Measurements from ENCODE around the gene ATG7. TPM values are rescaled to one million over a fixed set of nuclear protein-coding genes. Genes with fewer than 3 reads are reported as not detected.
A peak's percentile ranks its signal among the peaks of the same experiment; 100 is the strongest.

ATG7 gene
- total and polyA plus RNA-seq, 11 donors: 4.4 to 45.1 (median 14.4) TPM

- TF ChIP-seq, protein P1, sequence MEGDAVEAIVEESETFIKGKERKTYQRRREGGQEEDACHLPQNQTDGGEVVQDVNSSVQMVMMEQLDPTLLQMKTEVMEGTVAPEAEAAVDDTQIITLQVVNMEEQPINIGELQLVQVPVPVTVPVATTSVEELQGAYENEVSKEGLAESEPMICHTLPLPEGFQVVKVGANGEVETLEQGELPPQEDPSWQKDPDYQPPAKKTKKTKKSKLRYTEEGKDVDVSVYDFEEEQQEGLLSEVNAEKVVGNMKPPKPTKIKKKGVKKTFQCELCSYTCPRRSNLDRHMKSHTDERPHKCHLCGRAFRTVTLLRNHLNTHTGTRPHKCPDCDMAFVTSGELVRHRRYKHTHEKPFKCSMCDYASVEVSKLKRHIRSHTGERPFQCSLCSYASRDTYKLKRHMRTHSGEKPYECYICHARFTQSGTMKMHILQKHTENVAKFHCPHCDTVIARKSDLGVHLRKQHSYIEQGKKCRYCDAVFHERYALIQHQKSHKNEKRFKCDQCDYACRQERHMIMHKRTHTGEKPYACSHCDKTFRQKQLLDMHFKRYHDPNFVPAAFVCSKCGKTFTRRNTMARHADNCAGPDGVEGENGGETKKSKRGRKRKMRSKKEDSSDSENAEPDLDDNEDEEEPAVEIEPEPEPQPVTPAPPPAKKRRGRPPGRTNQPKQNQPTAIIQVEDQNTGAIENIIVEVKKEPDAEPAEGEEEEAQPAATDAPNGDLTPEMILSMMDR (IDR thresholded peaks at IDR 0.05): no peak
- no peak for TF ChIP-seq POLR2A (IDR thresholded peaks at IDR 0.05)
- WGBS, 4 donors: 62 to 81% (median 66%) methylated on average over 2 of the region's 2 CpGs
- ATAC-seq (no peak), DNase-seq (no peak)
- Histone ChIP-seq H3K27me3 (no peaks in the 10 kb centered on the region), H3K4me3 (no peak overlapping the region), H3K4me1 (peaks cover 4 to 47% (median 38%) of the 10 kb centered on the region in 12 donors), H3K27ac (peak overlapping the region in 8 of 12 donors; percentile 26 to 85 (median 66)), H3K36me3 (peaks cover 0 to 4% (median 0%) of the 10 kb centered on the region in 9 donors), H3K9me3 (no peaks in the 10 kb centered on the region)
- intact Hi-C loops (cut with DNase I): loop anchor here in 2 of 10 donors (10.0 kb wide), 2 partner anchors 67 to 177 kb away; no protein-coding TSS in a partner anchor
Measured at GRCh38 chr3:11478167-11478566, 206.0 kb downstream of the ATG7 start.

- no peak for DNase-seq
- no peak for ATAC-seq
- Histone ChIP-seq H3K27ac (peak overlapping the region in 2 of 12 donors; percentile 10 to 74), H3K9me3 (no peaks in the 10 kb centered on the region), H3K4me3 (no peak overlapping the region), H3K36me3 (peaks cover 0 to 4% (median 0%) of the 10 kb centered on the region in 9 donors), H3K27me3 (no peaks in the 10 kb centered on the region), H3K4me1 (peaks cover 4 to 47% (median 38%) of the 10 kb centered on the region in 12 donors)
- TF ChIP-seq, protein P1 (IDR thresholded peaks at IDR 0.05): no peak
- TF ChIP-seq POLR2A (IDR thresholded peaks at IDR 0.05): no peak
- intact Hi-C loops (cut with DNase I): loop anchor here in 2 of 10 donors (10.0 kb wide), 2 partner anchors 66 to 176 kb away; no protein-coding TSS in a partner anchor
- 79 to 93% (median 88%) methylated on average over 3 of the region's 3 CpGs for WGBS, 4 donors
Measured at GRCh38 chr3:11479221-11479620, 207.0 kb downstream of the ATG7 start.

DNA sequence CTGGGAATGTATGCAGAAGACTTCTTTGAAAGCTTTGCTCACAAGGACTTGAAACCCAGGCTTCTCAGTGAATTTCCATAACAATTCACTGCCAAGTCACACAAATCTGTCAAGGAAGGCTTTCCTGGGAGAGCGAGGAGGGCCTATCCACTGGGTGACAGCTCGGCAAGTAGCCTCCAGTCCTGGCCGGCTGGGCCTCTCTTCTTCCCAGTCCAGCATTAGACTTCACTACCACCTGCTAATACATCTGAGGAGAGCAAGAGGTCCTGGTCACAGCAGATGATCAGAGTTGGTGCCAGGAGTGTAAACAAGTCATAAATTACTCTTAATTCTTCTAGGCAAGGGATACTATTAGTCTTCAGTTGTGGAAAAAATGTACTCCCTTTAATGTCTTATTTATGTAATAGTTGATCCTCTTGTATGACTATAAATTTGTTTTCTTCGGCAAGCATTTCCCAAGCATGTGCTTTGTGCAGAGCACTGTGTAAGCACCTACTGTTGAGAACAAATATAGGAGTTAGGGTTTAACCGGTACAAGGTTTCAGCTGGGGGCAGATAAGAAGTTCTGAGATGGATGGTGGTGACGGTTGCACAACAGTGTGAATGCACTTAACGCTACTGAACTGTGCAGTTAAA lies 208.6 kb downstream of the ATG7 start:
- Histone ChIP-seq H3K4me1 (peaks cover 4 to 47% (median 38%) of the 10 kb centered on the region in 12 donors), H3K27me3 (no peaks in the 10 kb centered on the region), H3K9me3 (peaks cover 0 to 8% (median 0%) of the 10 kb centered on the region in 12 donors), H3K27ac (peak overlapping the region in 11 of 12 donors; percentile 46 to 80 (median 64)), H3K36me3 (peaks cover 0 to 4% (median 0%) of the 10 kb centered on the region in 9 donors), H3K4me3 (no peak overlapping the region)
- TF ChIP-seq POLR2A (IDR thresholded peaks at IDR 0.05): no peak
- TF ChIP-seq, protein P1 (IDR thresholded peaks at IDR 0.05): no peak
- DNase-seq: no peak
- 75 to 83% (median 80%) methylated on average over 7 of the region's 7 CpGs for WGBS, 4 donors
- intact Hi-C loops (cut with DNase I): no loop called here
- ATAC-seq: peak; percentile 44 to 73 (median 58)

- ATAC-seq (peak; percentile 76 to 93 (median 84)), DNase-seq (peak in 4 of 5 donors; percentile 33 to 55 (median 52))
- Histone ChIP-seq H3K4me1 (peaks cover 4 to 47% (median 38%) of the 10 kb centered on the region in 12 donors), H3K36me3 (peaks cover 0 to 4% (median 0%) of the 10 kb centered on the region in 9 donors), H3K27ac (peak overlapping the region in 11 of 12 donors; percentile 51 to 80 (median 65)), H3K27me3 (no peaks in the 10 kb centered on the region), H3K9me3 (peaks cover 0 to 10% (median 0%) of the 10 kb centered on the region in 12 donors), H3K4me3 (no peak overlapping the region)
- intact Hi-C loops (cut with DNase I): no loop called here
- TF ChIP-seq, protein P1 (IDR thresholded peaks at IDR 0.05): no peak
- no peak for TF ChIP-seq POLR2A (IDR thresholded peaks at IDR 0.05)
- WGBS, 4 donors: 26 to 29% (median 27%) methylated on average over 2 to 3 of the region's 3 CpGs
Measured at GRCh38 chr3:11481556-11481955, 209.4 kb downstream of the ATG7 start.

All from heart left ventricle (tissue), 16 donors.